ENCODE measurements around the gene RAI1. TPM values are rescaled to one million over a fixed set of nuclear protein-coding genes. Genes with fewer than 3 reads are reported as not detected.
A peak's percentile ranks its signal among the peaks of the same experiment; 100 is the strongest.

RAI1 gene
- total and polyA plus RNA-seq, 2 of the 13 experiments (the other 11 are each of a cell fraction or from before 2014, with no cell fraction given), result 3.4 to 5.2 TPM

DNA sequence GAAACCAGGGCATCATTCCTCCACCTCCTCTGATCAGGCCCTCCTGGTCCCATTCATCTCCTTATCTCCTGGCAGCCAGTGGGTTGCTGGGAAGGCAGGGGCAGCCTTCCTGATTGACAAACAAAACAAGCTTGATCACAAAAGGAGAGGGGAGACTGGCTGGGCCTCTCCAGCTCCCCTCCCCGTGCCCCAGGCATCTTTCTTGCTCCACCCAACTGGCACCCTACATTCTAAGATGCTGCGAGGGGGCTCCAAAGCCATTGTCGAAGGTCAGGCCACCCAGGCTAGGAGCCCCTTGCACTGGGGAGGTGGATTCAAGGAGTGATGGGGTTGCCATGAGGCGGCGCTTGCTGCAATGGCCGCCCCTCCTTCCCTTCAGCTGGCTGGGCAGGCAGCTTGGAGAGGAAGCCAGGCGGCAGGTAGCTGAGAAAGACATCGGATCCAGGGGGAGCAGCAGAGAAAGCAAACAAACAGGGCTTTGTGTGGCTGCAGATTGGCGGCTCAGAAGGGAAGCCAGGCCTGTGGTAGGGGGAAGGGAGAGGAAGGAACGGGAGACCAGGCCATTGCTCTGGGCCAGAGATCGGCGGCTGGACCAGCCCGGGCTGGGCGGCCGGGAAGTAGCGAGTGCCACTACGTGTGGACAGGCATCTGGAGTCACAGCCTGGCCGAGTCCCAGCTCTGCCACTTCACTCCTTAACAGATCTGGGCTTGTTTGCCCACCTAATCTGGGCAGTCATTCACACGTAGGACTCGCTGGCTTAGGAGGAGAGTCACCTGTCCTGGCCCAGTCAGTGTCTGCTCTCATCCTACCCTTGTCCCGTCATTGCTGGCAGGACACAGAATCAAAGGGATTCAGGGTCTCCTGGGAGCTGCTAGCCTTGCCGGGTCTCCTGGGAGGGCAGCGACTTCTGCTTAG lies 12.3 kb downstream of the RAI1 start:
- Histone ChIP-seq H3K9me3 (ENCODE audit: low read length) (no peaks in the 10 kb centered on the region), H3K79me2 (ENCODE audit: insufficient read depth, low read length) (peaks cover 84% of the 10 kb centered on the region), H3K36me3 (replicated peaks in 1 of 2; ENCODE audit: control insufficient read depth in 1 of 2, insufficient read depth in 2 of 2, low read length in 2 of 2) (no peaks in the 10 kb centered on the region), H3K9ac (ENCODE audit: insufficient read depth, low read depth, low read length) (peak overlapping the region; percentile 82), H3K27me3 (ENCODE audit: control insufficient read depth in 1 of 2, insufficient read depth in 2 of 2, low read length in 2 of 2) (no peaks in the 10 kb centered on the region; a peak in 1 of 5 replicates), H3K4me1 (ENCODE audit: insufficient read depth, low read length) (peaks cover 71% of the 10 kb centered on the region), H4K20me1 (ENCODE audit: insufficient read depth, low read length) (peaks cover 17% of the 10 kb centered on the region; the same call in 1 of the 2 replicates), H2AFZ (ENCODE audit: low read length) (no peak overlapping the region), H3K4me3 (replicated peaks in 1 of 3; ENCODE audit: insufficient read depth in 1 of 3, low read depth in 2 of 3, low read length in 3 of 3) (peak overlapping the region; percentile 74 to 87 (median 80)), H3K4me2 (ENCODE audit: low read depth, low read length) (peak overlapping the region; percentile 98), H3K27ac (ENCODE audit: extremely low read length, insufficient read depth, low read length) (peak overlapping the region; percentile 93)
- in situ Hi-C loops (cut with HindIII; ENCODE audit: extremely low pct_ligation_motif_present, low pct_unique_long_range_greater_than_20kb), result no loop called here
- CTCF ChIA-PET (ENCODE audit: low intra/inter-chr PET ratio, low total read pairs), result no interaction called here
- POLR2A ChIA-PET, result interaction anchor here (1.0 to 3.9 kb wide), 10 partner anchors 11 to 147 kb away, joined by 3 to 45 read pairs (median 6); partner anchors contain the start of genes RAI1 and SREBF1
- FAIRE-seq (peak; percentile 81), DNase-seq (ENCODE audit: low spot score) (peak; percentile 88), ATAC-seq (peak; percentile 79)
- intact Hi-C loops (cut with micrococcal nuclease; ENCODE audit: unreplicated experiment), result loop anchor here (2.0 kb wide), 1 partner anchor 17 kb away; no protein-coding TSS in a partner anchor
- BruUV-seq (replicated peaks), result no TSS peak
- WGBS (ENCODE audit: low lambda C conversion rate), result 3% methylated on average over 13 of the region's 23 CpGs
- TF ChIP-seq BRD4 (CRISPR knock-in tag; IDR thresholded peaks at IDR 0.05) (no peak; the same call in 1 of the 2 replicates), GATAD2A (CRISPR knock-in tag; IDR thresholded peaks at IDR 0.05) (peak; percentile 62; the same call in 1 of the 2 replicates), CHD4 (IDR thresholded peaks at IDR 0.05; ENCODE audit: borderline replicate concordance, low read length) (no peak), KLF12 (CRISPR knock-in tag; IDR thresholded peaks at IDR 0.05; ENCODE audit: borderline replicate concordance) (no peak), NFRKB (IDR thresholded peaks at IDR 0.05) (no peak), YEATS4 (CRISPR knock-in tag; IDR thresholded peaks at IDR 0.05; ENCODE audit: borderline replicate concordance) (0 out of 2 replicates have a peak, but pooled peaks have one; percentile 22), RARG (CRISPR knock-in tag; IDR thresholded peaks at IDR 0.05; ENCODE audit: low read depth) (no peak), FOXA3 (CRISPR knock-in tag; IDR thresholded peaks at IDR 0.05) (peak; percentile 46), ZNF720 (CRISPR knock-in tag; IDR thresholded peaks at IDR 0.05) (no peak), ONECUT2 (CRISPR knock-in tag; IDR thresholded peaks at IDR 0.05) (no peak), ZNF510 (CRISPR knock-in tag; IDR thresholded peaks at IDR 0.05; ENCODE audit: low read depth) (no peak), ZNF660 (CRISPR knock-in tag; IDR thresholded peaks at IDR 0.05; ENCODE audit: borderline replicate concordance, low read depth) (no peak), HMG20A (CRISPR knock-in tag; IDR thresholded peaks at IDR 0.05; ENCODE audit: borderline replicate concordance) (no peak), ZSCAN12 (CRISPR knock-in tag; IDR thresholded peaks at IDR 0.05) (no peak), HNRNPUL1 (IDR thresholded peaks at IDR 0.05; ENCODE audit: low read depth, low read length) (no peak), ZFP37 (CRISPR knock-in tag; IDR thresholded peaks at IDR 0.05; ENCODE audit: borderline replicate concordance) (0 out of 2 replicates have a peak, but pooled peaks have one; percentile 2), NR2F6 (IDR thresholded peaks at IDR 0.05) (no peak), NR2F6 (CRISPR knock-in tag; IDR thresholded peaks at IDR 0.05) (no peak), TCF7 (IDR thresholded peaks at IDR 0.05; ENCODE audit: low read depth) (no peak), NONO (IDR thresholded peaks at IDR 0.05) (no peak), NONO (CRISPR knock-in tag; conservative IDR thresholded peaks at IDR 0.05) (peak; percentile 79; the same call in 1 of the 2 replicates)
- TF ChIP-seq, protein P1, sequence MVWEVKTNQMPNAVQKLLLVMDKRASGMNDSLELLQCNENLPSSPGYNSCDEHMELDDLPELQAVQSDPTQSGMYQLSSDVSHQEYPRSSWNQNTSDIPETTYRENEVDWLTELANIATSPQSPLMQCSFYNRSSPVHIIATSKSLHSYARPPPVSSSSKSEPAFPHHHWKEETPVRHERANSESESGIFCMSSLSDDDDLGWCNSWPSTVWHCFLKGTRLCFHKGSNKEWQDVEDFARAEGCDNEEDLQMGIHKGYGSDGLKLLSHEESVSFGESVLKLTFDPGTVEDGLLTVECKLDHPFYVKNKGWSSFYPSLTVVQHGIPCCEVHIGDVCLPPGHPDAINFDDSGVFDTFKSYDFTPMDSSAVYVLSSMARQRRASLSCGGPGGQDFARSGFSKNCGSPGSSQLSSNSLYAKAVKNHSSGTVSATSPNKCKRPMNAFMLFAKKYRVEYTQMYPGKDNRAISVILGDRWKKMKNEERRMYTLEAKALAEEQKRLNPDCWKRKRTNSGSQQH (CRISPR knock-in tag; IDR thresholded peaks at IDR 0.05; ENCODE audit: low read depth), result no peak
- TF ChIP-seq, protein P2, sequence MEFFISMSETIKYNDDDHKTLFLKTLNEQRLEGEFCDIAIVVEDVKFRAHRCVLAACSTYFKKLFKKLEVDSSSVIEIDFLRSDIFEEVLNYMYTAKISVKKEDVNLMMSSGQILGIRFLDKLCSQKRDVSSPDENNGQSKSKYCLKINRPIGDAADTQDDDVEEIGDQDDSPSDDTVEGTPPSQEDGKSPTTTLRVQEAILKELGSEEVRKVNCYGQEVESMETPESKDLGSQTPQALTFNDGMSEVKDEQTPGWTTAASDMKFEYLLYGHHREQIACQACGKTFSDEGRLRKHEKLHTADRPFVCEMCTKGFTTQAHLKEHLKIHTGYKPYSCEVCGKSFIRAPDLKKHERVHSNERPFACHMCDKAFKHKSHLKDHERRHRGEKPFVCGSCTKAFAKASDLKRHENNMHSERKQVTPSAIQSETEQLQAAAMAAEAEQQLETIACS (CRISPR knock-in tag; IDR thresholded peaks at IDR 0.05), result 0 out of 2 replicates have a peak, but pooled peaks have one; percentile 15
- TF ChIP-seq, protein P3, sequence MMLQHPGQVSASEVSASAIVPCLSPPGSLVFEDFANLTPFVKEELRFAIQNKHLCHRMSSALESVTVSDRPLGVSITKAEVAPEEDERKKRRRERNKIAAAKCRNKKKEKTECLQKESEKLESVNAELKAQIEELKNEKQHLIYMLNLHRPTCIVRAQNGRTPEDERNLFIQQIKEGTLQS (CRISPR knock-in tag; IDR thresholded peaks at IDR 0.05), result 0 out of 2 replicates have a peak, but pooled peaks have one; percentile 11

Data from HepG2 (cell line).